Activated gamma-delta T cell treated with Interleukin-2 at 50 U/mL for 16 hours (primary cell): ENCODE measurements around the gene TMEM132D.
"Not testable (repeated sequence)": the region's sequence is repeated elsewhere in the genome, so short reads cannot be mapped to it uniquely, and the experiment has no call there.

Experiments used
- DNase-seq: peaks from one replicate; pipeline ENCODE4 v3.0.0-alpha.2; 2020

TMEM132D gene

GRCh38 chr12:129903956-129904829, at the start of gene TMEM132D:
Gene TMEM132D (minus strand): TSS chr12:129904025.
- no peak for DNase-seq

- DNase-seq, result no peak
These were observed 45.8 kb upstream of the TMEM132D start for GRCh38 chr12:129949651-129950050.

GRCh38 chr12:129941618-129942017, 37.8 kb upstream of the TMEM132D start:
- no peak for DNase-seq

GRCh38 chr12:129938089-129938488, 34.3 kb upstream of the TMEM132D start:
- DNase-seq, result no peak

GRCh38 chr12:129937426-129937825, 33.6 kb upstream of the TMEM132D start:
- no peak for DNase-seq

- DNase-seq, result no peak
These were observed 24.8 kb upstream of the TMEM132D start for GRCh38 chr12:129928643-129929042.

- no peak for DNase-seq
These were observed 23.6 kb upstream of the TMEM132D start for GRCh38 chr12:129927316-129927900.

- DNase-seq, result no peak
These were observed 7.7 kb upstream of the TMEM132D start for GRCh38 chr12:129911428-129912049.

GRCh38 chr12:129909051-129910020, 5.5 kb upstream of the TMEM132D start:
- DNase-seq, result no peak

- DNase-seq, result no peak
These were observed 506 bp downstream of the TMEM132D start for GRCh38 chr12:129903092-129903945.

- no peak for DNase-seq
These were observed 1.3 kb downstream of the TMEM132D start for GRCh38 chr12:129902371-129903091.

- DNase-seq, result no peak
These were observed 2.6 kb downstream of the TMEM132D start for GRCh38 chr12:129901254-129901653.

GRCh38 chr12:129900306-129900705, 3.5 kb downstream of the TMEM132D start:
- DNase-seq, result no peak

GRCh38 chr12:129899045-129899444, 4.8 kb downstream of the TMEM132D start:
- DNase-seq, result not testable (repeated sequence)

- no peak for DNase-seq
These were observed 10.1 kb downstream of the TMEM132D start for GRCh38 chr12:129893691-129894090.

- no peak for DNase-seq
These were observed 16.7 kb downstream of the TMEM132D start for GRCh38 chr12:129887101-129887500.

GRCh38 chr12:129886541-129886940, 17.3 kb downstream of the TMEM132D start:
- DNase-seq, result no peak

GRCh38 chr12:129885287-129885686, 18.5 kb downstream of the TMEM132D start:
- DNase-seq, result no peak

GRCh38 chr12:129877411-129877810, 26.4 kb downstream of the TMEM132D start:
- DNase-seq, result no peak

GRCh38 chr12:129873833-129874208, 30.0 kb downstream of the TMEM132D start:
- no peak for DNase-seq
